Measurements from ENCODE around the gene ITSN1. TPM values are rescaled to one million over a fixed set of nuclear protein-coding genes. Genes with fewer than 3 reads are reported as not detected.
"Not testable (repeated sequence)": the region's sequence is repeated elsewhere in the genome, so short reads cannot be mapped to it uniquely, and the experiment has no call there.

Gene ITSN1
- total RNA-seq (10 to 100 TPM; 35.7 to 45.4 (median 42.6) TPM), polyA plus RNA-seq (10 to 100 TPM; 10.8 to 15.8 (median 12.9) TPM)

- WGBS, 2 donors = 0 to 1% methylated on average over 71 of the region's 71 CpGs
- intact Hi-C loops (cut with DNase I) = loop anchor here (2.0 to 10.0 kb wide), 5 partner anchors 99 to 433 kb away; partner anchors contain the start of genes GART, MRPS6, SLC5A3 and SON
- Histone ChIP-seq H3K27ac (peak within 1 kb of the TSS; percentile 94 to 97 (median 96)), H3K9me3 (no peaks in the 10 kb centered on the region), H3K4me3 (peak within 1 kb of the TSS; percentile 70 to 99 (median 92)), H3K36me3 (no peaks in the 10 kb centered on the region), H3K27me3 (no peaks in the 10 kb centered on the region), H3K4me1 (peaks cover 0 to 35% (median 29%) of the 10 kb centered on the region in 4 donors)
- TF ChIP-seq POLR2AphosphoS5 (IDR thresholded peaks at IDR 0.05) = peak; percentile 83 to 97 (median 92)
- TF ChIP-seq CTCF (IDR thresholded peaks at IDR 0.05) = no peak
- TF ChIP-seq EP300 (IDR thresholded peaks at IDR 0.05) = no peak
- TF ChIP-seq POLR2A (IDR thresholded peaks at IDR 0.05) = peak; percentile 79 to 89
- DNase-seq = peak; percentile 100
Measured at GRCh38 chr21:33642027-33642895, at the start of gene ITSN1. Gene ITSN1 (plus strand): TSS chr21:33642501. CDS start chr21:33718829, 76,328 bp downstream.

- no peak overlapping the region for H3K27ac ChIP-seq
- no peaks in the 10 kb centered on the region for H3K4me1 ChIP-seq
- no peak for DNase-seq
- TF ChIP-seq EP300 (IDR thresholded peaks at IDR 0.05) = no peak
- TF ChIP-seq POLR2A (IDR thresholded peaks at IDR 0.05) = no peak
- no peak for TF ChIP-seq POLR2AphosphoS5 (IDR thresholded peaks at IDR 0.05)
- H3K27me3 ChIP-seq = no peaks in the 10 kb centered on the region
- peaks cover 11 to 88% (median 37%) of the 10 kb centered on the region in 4 donors for H3K36me3 ChIP-seq
- H3K9me3 ChIP-seq = no peaks in the 10 kb centered on the region
- WGBS, 2 donors = 86 to 90% methylated on average over 1 of the region's 1 CpG
- intact Hi-C loops (cut with DNase I) = no loop called here
- H3K4me3 ChIP-seq = no peak overlapping the region
Measured at GRCh38 chr21:33598051-33598450, 44.2 kb upstream of the ITSN1 start.

GRCh38 chr21:33608559-33608958 is 33.7 kb upstream of the ITSN1 start:
- Histone ChIP-seq H3K9me3 (no peaks in the 10 kb centered on the region), H3K27ac (no peak overlapping the region), H3K27me3 (no peaks in the 10 kb centered on the region), H3K4me1 (no peaks in the 10 kb centered on the region), H3K36me3 (peaks cover 0 to 70% (median 20%) of the 10 kb centered on the region in 4 donors), H3K4me3 (no peak overlapping the region)
- no peak for DNase-seq
- intact Hi-C loops (cut with DNase I) = loop anchor here (10.0 kb wide), 1 partner anchor 404 kb away; no protein-coding TSS in a partner anchor
- WGBS, 2 donors = 73 to 77% methylated on average over 1 of the region's 1 CpG
- TF ChIP-seq POLR2AphosphoS5 (IDR thresholded peaks at IDR 0.05) = no peak
- no peak for TF ChIP-seq EP300 (IDR thresholded peaks at IDR 0.05)
- TF ChIP-seq CTCF (IDR thresholded peaks at IDR 0.05) = no peak
- TF ChIP-seq POLR2A (IDR thresholded peaks at IDR 0.05) = no peak

GRCh38 chr21:33611006-33611744 is 31.1 kb upstream of the ITSN1 start:
- no peaks in the 10 kb centered on the region for H3K9me3 ChIP-seq
- H3K4me1 ChIP-seq = no peaks in the 10 kb centered on the region
- TF ChIP-seq CTCF (IDR thresholded peaks at IDR 0.05) = no peak
- no peak for TF ChIP-seq POLR2A (IDR thresholded peaks at IDR 0.05)
- TF ChIP-seq POLR2AphosphoS5 (IDR thresholded peaks at IDR 0.05) = no peak
- TF ChIP-seq EP300 (IDR thresholded peaks at IDR 0.05) = no peak
- peaks cover 0 to 87% (median 23%) of the 10 kb centered on the region in 4 donors for H3K36me3 ChIP-seq
- H3K27ac ChIP-seq = no peak overlapping the region
- H3K4me3 ChIP-seq = no peak overlapping the region
- intact Hi-C loops (cut with DNase I) = no loop called here
- no peaks in the 10 kb centered on the region for H3K27me3 ChIP-seq
- DNase-seq = no peak
- WGBS, 2 donors = 96% methylated on average over 7 of the region's 7 CpGs

GRCh38 chr21:33617565-33617964 is 24.7 kb upstream of the ITSN1 start:
- H3K4me1 ChIP-seq; H3K4me3 ChIP-seq; H3K27me3 ChIP-seq; H3K9me3 ChIP-seq; intact Hi-C loops (cut with DNase I); DNase-seq; H3K27ac ChIP-seq: not testable (repeated sequence)
- peaks cover 0 to 76% (median 20%) of the 10 kb centered on the region in 4 donors for H3K36me3 ChIP-seq
- 75 to 87% methylated on average over 11 of the region's 11 CpGs for WGBS, 2 donors
